B cell (primary cell): ENCODE measurements around the gene ADGRF1. TPM values are rescaled to one million over a fixed set of nuclear protein-coding genes. Genes with fewer than 3 reads are reported as not detected.

Source experiments
- ATAC-seq: fragments of 200-7000 bp; cut with Tn5 transposase; one replicate; pipeline ENCODE4 v1.10.0; 2021; ENCODE audit warnings: low read depth, mild to moderate bottlenecking, moderate number of reproducible peaks, moderate library complexity
- CTCF ChIA-PET: fragments of 350-600 bp; sonication (Branson Sonifier 250); formaldehyde crosslinking; loops from one replicate; lab custom pipeline; 2021; ENCODE audit warnings: antibody characterized with exemption, inconsistent platforms; lab: Charles Lee
- POLR2A ChIA-PET: fragments of 350-600 bp; sonication (Branson Sonifier 250); formaldehyde crosslinking; loops from one replicate; lab custom pipeline; 2021; ENCODE audit warnings: antibody characterized with exemption; lab: Charles Lee
- DNase-seq: peaks from one replicate; pipeline ENCODE4 v3.0.0; 2013
- H2AFZ ChIP-seq: 2 replicates; pipeline ENCODE4 v1.6.1; 2012; ENCODE audit warnings: mild to moderate bottlenecking, low read depth, low read length; ENCODE audit not compliant: insufficient read depth, poor library complexity, severe bottlenecking
- H3K27ac ChIP-seq, 2 donors: 1 replicate in 1 of 2; 2 replicates in 1 of 2; pipeline ENCODE4 v1.5.1; 2012 to 2013; ENCODE audit warnings: low read length in 2 of 2, mild to moderate bottlenecking in 2 of 2, moderate library complexity in 1 of 2
- H3K27me3 ChIP-seq, 4 experiments: fragments of 200-600 bp in 1 of 4; sonication (generic) in 1 of 4; replicated peaks in 1 of 4; 1 replicate in 2 of 4; 2 replicates in 2 of 4; pipeline versions ENCODE4 v1.6.1 to v1.7.0; 2013 to 2016; ENCODE audit warnings: low read length in 3 of 4, mild to moderate bottlenecking in 2 of 4, mixed read lengths in 1 of 4, moderate library complexity in 1 of 4; ENCODE audit not compliant: insufficient read depth in 4 of 4, control insufficient read depth in 3 of 4; ENCODE audit errors: control extremely low read depth in 1 of 4
- H3K36me3 ChIP-seq, 2 experiments: replicated peaks in 1 of 2; 1 replicate in 1 of 2; 2 replicates in 1 of 2; pipeline versions ENCODE4 v1.6.1 to v1.7.1; 2013; ENCODE audit warnings: low read length in 1 of 2; ENCODE audit not compliant: insufficient read depth in 2 of 2, control insufficient read depth in 1 of 2; ENCODE audit errors: control extremely low read depth in 1 of 2, extremely low read depth in 1 of 2
- H3K4me1 ChIP-seq, 2 donors: fragments of 200-600 bp in 1 of 2; sonication (generic) in 1 of 2; 1 replicate in 1 of 2; 2 replicates in 1 of 2; pipeline versions ENCODE4 v1.5.1 to v1.6.1; 2013 to 2017; ENCODE audit warnings: low read length in 2 of 2; ENCODE audit not compliant: control insufficient read depth in 2 of 2, insufficient read depth in 2 of 2
- H3K4me2 ChIP-seq: replicated peaks from 2 replicates; pipeline ENCODE3; 2012; ENCODE audit warnings: mild to moderate bottlenecking, low read depth, low read length; ENCODE audit not compliant: poor library complexity, severe bottlenecking
- H3K4me3 ChIP-seq, 5 experiments: fragments of 200-600 bp in 1 of 5; sonication (generic) in 1 of 5; 1 replicate in 3 of 5; 2 replicates in 2 of 5; pipeline versions ENCODE4 v1.5.1 to v1.7.0; 2011 to 2016; ENCODE audit warnings: low read length in 4 of 5, mild to moderate bottlenecking in 4 of 5, low read depth in 2 of 5, control low read depth in 1 of 5, moderate library complexity in 1 of 5; ENCODE audit not compliant: insufficient read depth in 1 of 5; ENCODE audit errors: control extremely low read depth in 1 of 5, extremely low read depth in 1 of 5
- H3K79me2 ChIP-seq: fragments of 200-600 bp; sonication (generic); one replicate; pipeline ENCODE4 v1.6.0; 2016; ENCODE audit warnings: low read length; ENCODE audit not compliant: control insufficient read depth, insufficient read depth
- H3K9ac ChIP-seq: fragments of 200-600 bp; sonication (generic); 2 replicates; pipeline ENCODE4 v1.6.1; 2017; ENCODE audit warnings: mild to moderate bottlenecking, low read length, moderate library complexity
- H3K9me3 ChIP-seq, 3 donors: one replicate each; pipeline versions ENCODE4 v1.6.1 to v1.7.1; 2013; ENCODE audit warnings: low read length in 2 of 3; ENCODE audit not compliant: control insufficient read depth in 2 of 3, insufficient read depth in 1 of 3; ENCODE audit errors: control extremely low read depth in 1 of 3
- H4K20me1 ChIP-seq: 2 replicates; pipeline ENCODE4 v1.6.0; 2012; ENCODE audit warnings: mild to moderate bottlenecking, low read length; ENCODE audit not compliant: insufficient read depth, control insufficient read depth, poor library complexity, severe bottlenecking
- H3K27ac Mint-ChIP-seq: one replicate; pipeline ENCODE4 v1.8.0; 2021; ENCODE audit warnings: mixed read lengths
- H3K27me3 Mint-ChIP-seq: one replicate; pipeline ENCODE4 v1.8.0; 2021; ENCODE audit warnings: mixed read lengths
- H3K4me1 Mint-ChIP-seq: one replicate; pipeline ENCODE4 v1.8.0; 2021; ENCODE audit warnings: mixed read lengths
- H3K4me3 Mint-ChIP-seq: one replicate; pipeline ENCODE4 v1.8.0; 2021; ENCODE audit warnings: mixed read lengths
- H3K9me3 Mint-ChIP-seq: one replicate; pipeline ENCODE4 v1.8.0; 2022; ENCODE audit warnings: mixed read lengths; ENCODE audit not compliant: insufficient read depth
- CTCF ChIP-seq: fragments of 200-600 bp; IDR thresholded peaks from one replicate; pipeline ENCODE4 v1.8.0; 2022; ENCODE audit warnings: antibody characterized with exemption, mild to moderate bottlenecking
- EZH2 ChIP-seq: IDR thresholded peaks from 2 replicates; pipeline ENCODE4 v1.6.1; 2012; ENCODE audit warnings: borderline replicate concordance, low read depth, mild to moderate bottlenecking, moderate library complexity, low read length; ENCODE audit not compliant: insufficient read depth, poor library complexity, severe bottlenecking
- WGBS: methylation state at CpG from one replicate; pipeline ENCODE4 v1.1.5; 2013; ENCODE audit warnings: missing lambda C conversion rate; ENCODE audit not compliant: insufficient coverage; 5-methylcytosine and 5-hydroxymethylcytosine counted together
- intact Hi-C: fragments of 100-400 bp; cut with micrococcal nuclease; formaldehyde crosslinking; loops from one replicate; pipeline ENCODE4 v1.10.0; 2022
- polyA plus RNA-seq: library from polyadenylated mRNA; depleted of rRNA; stranded (reverse); fragments of >200 nt; gene quantifications from 2 replicates; pipeline ENCODE4 v1.2.3, GENCODE V29; 2012
- total RNA-seq, 2 donors: library from RNA; stranded (reverse); fragments of 120-200 nt in 1 of 2; gene quantifications; 1 replicate in 1 of 2; 2 replicates in 1 of 2; pipeline versions ENCODE4 v1.2.3 to v1.2.4, GENCODE V29; 2013 to 2022

ADGRF1 gene
- total and polyA plus RNA-seq, 2 donors (not counting 1 experiment from before 2014, with no cell fraction given), result not detected

GRCh38 chr6:47064274-47064673, 22.1 kb upstream of the ADGRF1 start:
- Mint-ChIP-seq H3K27ac (no peak overlapping the region), H3K27me3 (peaks cover 12% of the 10 kb centered on the region), H3K4me3 (no peak overlapping the region), H3K4me1 (no peaks in the 10 kb centered on the region), H3K9me3 (no peaks in the 10 kb centered on the region)
- TF ChIP-seq CTCF, result no peak
- TF ChIP-seq EZH2, result no peak
- no peak overlapping the region for H2AFZ ChIP-seq
- WGBS, result 100% methylated on average over 1 of the region's 2 CpGs
- no peak overlapping the region for H3K4me3 ChIP-seq
- H3K9ac ChIP-seq, result no peak overlapping the region
- DNase-seq (no peak), ATAC-seq (no peak)
- no peaks in the 10 kb centered on the region for H3K4me1 ChIP-seq
- no peaks in the 10 kb centered on the region for H3K9me3 ChIP-seq
- POLR2A ChIA-PET, result interaction anchor here (1.0 kb wide), 1 partner anchor 12 kb away, joined by 3 read pairs; no protein-coding TSS in a partner anchor
- no peak overlapping the region for H3K27ac ChIP-seq
- no peaks in the 10 kb centered on the region for H4K20me1 ChIP-seq
- no peaks in the 10 kb centered on the region for H3K79me2 ChIP-seq
- CTCF ChIA-PET, result no interaction called here
- intact Hi-C loops, result no loop called here
- H3K4me2 ChIP-seq, result no peak overlapping the region
- no peaks in the 10 kb centered on the region for H3K36me3 ChIP-seq
- H3K27me3 ChIP-seq, result no peaks in the 10 kb centered on the region

GRCh38 chr6:47062346-47062745, 20.2 kb upstream of the ADGRF1 start:
- no peak for TF ChIP-seq CTCF
- no peak for TF ChIP-seq EZH2
- ATAC-seq (no peak), DNase-seq (no peak)
- Histone ChIP-seq H3K79me2 (no peaks in the 10 kb centered on the region), H3K27ac (no peak overlapping the region), H3K4me3 (no peak overlapping the region), H2AFZ (no peak overlapping the region), H3K36me3 (no peaks in the 10 kb centered on the region), H3K9ac (no peak overlapping the region), H4K20me1 (no peaks in the 10 kb centered on the region), H3K4me1 (no peaks in the 10 kb centered on the region), H3K27me3 (no peaks in the 10 kb centered on the region), H3K4me2 (no peak overlapping the region), H3K9me3 (no peaks in the 10 kb centered on the region)
- Mint-ChIP-seq H3K4me1 (no peaks in the 10 kb centered on the region), H3K27me3 (peaks cover 12% of the 10 kb centered on the region), H3K27ac (no peak overlapping the region), H3K4me3 (no peak overlapping the region), H3K9me3 (no peaks in the 10 kb centered on the region)
- ChIA-PET CTCF (no interaction called here), POLR2A (no interaction called here)
- intact Hi-C loops, result no loop called here
- WGBS, result 78% methylated on average over 5 of the region's 5 CpGs
